Naive thymus-derived CD4-positive, alpha-beta T cell (primary cell): ENCODE measurements around the gene CENPT. TPM values are rescaled to one million over a fixed set of nuclear protein-coding genes. Genes with fewer than 3 reads are reported as not detected.

Experiments used
- ATAC-seq: fragments of 150-1000 bp; cut with Tn5 transposase; 2 replicates; pipeline ENCODE4 v1.10.0; 2021; ENCODE audit warnings: mild to moderate bottlenecking, moderate library complexity
- CTCF ChIA-PET: fragments of 350-600 bp; sonication (Branson Sonifier 250); formaldehyde crosslinking; loops from one replicate; lab custom pipeline; 2021; ENCODE audit warnings: antibody characterized with exemption; lab: Charles Lee
- POLR2A ChIA-PET: fragments of 350-600 bp; sonication (Branson Sonifier 250); formaldehyde crosslinking; loops from one replicate; lab custom pipeline; 2021; ENCODE audit warnings: antibody characterized with exemption, inconsistent platforms; lab: Charles Lee
- DNase-seq, 9 donors: peaks; one replicate each; pipeline versions ENCODE4 v3.0.0 to v3.0.0-alpha.2; 2020 to 2022; ENCODE audit warnings: mixed read lengths in 1 of 9
- H3K27ac ChIP-seq: one replicate; pipeline ENCODE4 v1.7.0; 2013; ENCODE audit warnings: mild to moderate bottlenecking, low read depth, low read length, moderate library complexity
- H3K27me3 ChIP-seq, 2 donors: one replicate each; pipeline ENCODE4 v1.7.0; 2013; ENCODE audit warnings: low read length in 2 of 2, mild to moderate bottlenecking in 2 of 2, moderate library complexity in 2 of 2; ENCODE audit not compliant: control insufficient read depth in 2 of 2, insufficient read depth in 2 of 2
- H3K36me3 ChIP-seq, 3 experiments: 1 replicate in 2 of 3; 2 replicates in 1 of 3; pipeline ENCODE4 v1.7.0; 2013; ENCODE audit warnings: low read length in 3 of 3, mild to moderate bottlenecking in 3 of 3, moderate library complexity in 1 of 3; ENCODE audit not compliant: insufficient read depth in 3 of 3, control insufficient read depth in 2 of 3
- H3K4me1 ChIP-seq, 2 donors: one replicate each; pipeline ENCODE4 v1.7.0; 2013; ENCODE audit warnings: low read length in 2 of 2, mild to moderate bottlenecking in 2 of 2, moderate library complexity in 1 of 2; ENCODE audit not compliant: control insufficient read depth in 2 of 2, insufficient read depth in 2 of 2
- H3K4me3 ChIP-seq: 2 replicates; pipeline ENCODE4 v1.7.0; 2013; ENCODE audit warnings: mild to moderate bottlenecking, low read length
- H3K9me3 ChIP-seq, 3 experiments: 1 replicate in 2 of 3; 2 replicates in 1 of 3; pipeline ENCODE4 v1.7.0; 2013; ENCODE audit warnings: low read length in 3 of 3; ENCODE audit not compliant: control insufficient read depth in 2 of 3
- H3K27ac Mint-ChIP-seq, 9 donors: one replicate each; pipeline ENCODE4 v1.8.0; 2020 to 2022; ENCODE audit warnings: mixed read lengths in 9 of 9, mild to moderate bottlenecking in 8 of 9, moderate library complexity in 5 of 9, inconsistent platforms in 2 of 9
- H3K27me3 Mint-ChIP-seq, 5 donors: one replicate each; pipeline ENCODE4 v1.8.0; 2021 to 2022; ENCODE audit warnings: mixed read lengths in 5 of 5, mild to moderate bottlenecking in 1 of 5
- H3K36me3 Mint-ChIP-seq, 5 donors: one replicate each; pipeline ENCODE4 v1.8.0; 2020 to 2022; ENCODE audit warnings: mixed read lengths in 5 of 5, mild to moderate bottlenecking in 3 of 5, inconsistent platforms in 1 of 5
- H3K4me1 Mint-ChIP-seq, 7 donors: one replicate each; pipeline ENCODE4 v1.8.0; 2020 to 2022; ENCODE audit warnings: mixed read lengths in 7 of 7, mild to moderate bottlenecking in 3 of 7, inconsistent platforms in 1 of 7
- H3K4me3 Mint-ChIP-seq, 10 donors: one replicate each; pipeline ENCODE4 v1.8.0; 2020 to 2022; ENCODE audit warnings: mild to moderate bottlenecking in 10 of 10, mixed read lengths in 10 of 10, moderate library complexity in 6 of 10, inconsistent platforms in 2 of 10
- H3K9me3 Mint-ChIP-seq, 11 donors: one replicate each; pipeline ENCODE4 v1.8.0; 2020 to 2022; ENCODE audit warnings: mixed read lengths in 11 of 11, mild to moderate bottlenecking in 4 of 11, inconsistent platforms in 1 of 11, moderate library complexity in 1 of 11
- intact Hi-C, 2 donors: fragments of 100-400 bp; cut with micrococcal nuclease; formaldehyde crosslinking; loops; one replicate each; pipeline ENCODE4 v1.15.1; 2023
- polyA plus RNA-seq, 2 donors: library from polyadenylated mRNA; unstranded; fragments of 300-500 nt; fragmentation: Illumina TruSeq; gene quantifications; one replicate each; pipeline ENCODE4 v1.2.3, GENCODE V29; 2021
- total RNA-seq, 6 experiments: library from RNA in 5 of 6; stranded (reverse) in 5 of 6; gene quantifications; 1 replicate in 5 of 6; 2 replicates in 1 of 6; pipeline ENCODE4 v1.2.3 and lab custom pipeline; 2021 to 2026

CENPT gene
- total and polyA plus RNA-seq, 7 experiments from 2014 or later, result 11.8 to 128 (median 81.3) TPM

- Histone ChIP-seq H3K27me3 (no peaks in the 10 kb centered on the region), H3K36me3 (no peaks in the 10 kb centered on the region), H3K4me3 (no peak overlapping the region), H3K4me1 (peaks cover 4 to 23% of the 10 kb centered on the region in 2 donors), H3K27ac (no peak overlapping the region), H3K9me3 (no peaks in the 10 kb centered on the region)
- peaks cover 0 to 12% (median 8%) of the 10 kb centered on the region in 5 donors for H3K36me3 Mint-ChIP-seq
- no peaks in the 10 kb centered on the region for H3K9me3 Mint-ChIP-seq
- H3K4me3 Mint-ChIP-seq, result no peak overlapping the region
- peaks cover 28 to 46% (median 40%) of the 10 kb centered on the region in 7 donors for H3K4me1 Mint-ChIP-seq
- H3K27me3 Mint-ChIP-seq, result no peaks in the 10 kb centered on the region
- H3K27ac Mint-ChIP-seq, result peak overlapping the region in 5 of 9 donors; percentile 36 to 82 (median 57)
- ChIA-PET POLR2A (interaction anchor here (0.7 kb wide), 1 partner anchor 1255 kb away, joined by 3 read pairs; no protein-coding TSS in a partner anchor), CTCF (no interaction called here)
- intact Hi-C loops, result no loop called here
- DNase-seq (no peak), ATAC-seq (no peak)
These were observed 64.7 kb downstream of the CENPT start for GRCh38 chr16:67782567-67783352.

DNA sequence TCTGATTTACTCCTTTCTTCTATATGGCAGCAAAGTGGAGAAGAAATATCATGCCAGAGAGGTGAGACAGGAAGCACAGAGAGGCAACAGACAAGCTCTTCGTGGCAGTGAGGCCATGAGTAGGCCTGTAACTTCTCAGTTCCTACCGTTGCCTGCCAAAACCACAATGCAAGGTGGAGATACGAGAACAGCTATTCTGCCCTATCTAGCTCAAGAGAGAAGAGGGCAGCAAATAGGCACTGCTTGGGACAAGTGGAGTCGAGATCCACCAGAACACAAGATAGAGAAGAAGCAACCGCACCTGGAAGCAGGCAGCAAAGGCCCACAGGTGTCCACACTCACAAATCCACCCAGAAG, 66.0 kb downstream of the CENPT start:
- Mint-ChIP-seq H3K27me3 (no peaks in the 10 kb centered on the region), H3K4me3 (peak overlapping the region in 8 of 10 donors; percentile 35 to 73 (median 42)), H3K27ac (peak overlapping the region; percentile 85 to 95 (median 90)), H3K9me3 (no peaks in the 10 kb centered on the region), H3K36me3 (peaks cover 0 to 17% (median 4%) of the 10 kb centered on the region in 5 donors), H3K4me1 (peaks cover 28 to 49% (median 40%) of the 10 kb centered on the region in 7 donors)
- H3K4me1 ChIP-seq, result peaks cover 4 to 23% of the 10 kb centered on the region in 2 donors
- no peaks in the 10 kb centered on the region for H3K27me3 ChIP-seq
- no peaks in the 10 kb centered on the region for H3K36me3 ChIP-seq
- ATAC-seq (peak; percentile 69), DNase-seq (peak in 6 of 9 donors; percentile 10 to 52 (median 36))
- H3K9me3 ChIP-seq, result no peaks in the 10 kb centered on the region
- ChIA-PET CTCF (interaction anchor here (1.5 kb wide), 1 partner anchor 21 kb away, joined by 5 read pairs; no protein-coding TSS in a partner anchor), POLR2A (interaction anchor here (0.8 to 1.7 kb wide), 5 partner anchors 11 to 64 kb away, joined by 3 to 8 read pairs (median 3); partner anchors contain the start of gene GFOD2)
- peak overlapping the region; percentile 66 for H3K27ac ChIP-seq
- no peak overlapping the region for H3K4me3 ChIP-seq
- intact Hi-C loops, result no loop called here

DNA sequence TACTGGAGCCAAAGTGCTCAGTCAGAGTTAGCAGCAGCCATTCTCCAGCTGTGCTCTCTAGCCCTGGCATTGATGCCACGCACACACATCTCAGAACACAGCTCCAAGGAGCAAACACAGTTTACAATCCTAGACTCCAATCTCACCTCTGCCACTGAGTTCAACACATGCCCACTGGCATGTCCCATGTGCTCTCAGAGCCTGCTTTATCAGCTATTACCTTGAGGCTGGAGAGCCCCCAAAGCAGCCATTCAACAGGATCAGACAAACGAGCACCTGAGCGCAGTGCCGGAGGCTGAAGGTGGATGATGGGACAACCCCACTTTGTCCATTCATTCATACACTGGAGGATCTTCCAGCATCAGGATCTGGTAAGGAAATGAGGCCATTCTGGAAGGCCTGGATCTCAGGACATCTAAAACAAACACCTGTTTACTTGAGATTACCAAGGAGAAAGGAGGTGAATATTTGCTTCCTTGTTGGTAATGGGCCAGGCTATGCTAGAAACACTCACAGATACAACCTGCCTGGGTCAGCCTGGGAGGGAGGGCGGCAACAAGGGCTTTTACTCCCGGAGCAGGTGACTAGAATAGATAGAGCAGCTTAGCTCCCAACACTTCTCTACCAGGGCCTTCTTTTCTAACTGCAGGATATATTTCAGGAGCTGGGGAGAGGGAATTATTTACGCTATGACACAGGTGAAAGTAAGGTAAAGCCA, 66.5 kb downstream of the CENPT start:
- Histone ChIP-seq H3K4me1 (peaks cover 4 to 23% of the 10 kb centered on the region in 2 donors), H3K9me3 (no peaks in the 10 kb centered on the region), H3K4me3 (no peak overlapping the region), H3K36me3 (no peaks in the 10 kb centered on the region), H3K27me3 (no peaks in the 10 kb centered on the region), H3K27ac (peak overlapping the region; percentile 66)
- intact Hi-C loops, result no loop called here
- POLR2A ChIA-PET, result interaction anchor here (0.8 to 1.7 kb wide), 5 partner anchors 10 to 64 kb away, joined by 3 to 8 read pairs (median 3); partner anchors contain the start of gene GFOD2
- Mint-ChIP-seq H3K9me3 (no peaks in the 10 kb centered on the region), H3K4me3 (peak overlapping the region in 7 of 10 donors; percentile 35 to 73 (median 46)), H3K27ac (peak overlapping the region; percentile 85 to 95 (median 90)), H3K36me3 (peaks cover 0 to 14% (median 4%) of the 10 kb centered on the region in 5 donors), H3K4me1 (peaks cover 28 to 49% (median 40%) of the 10 kb centered on the region in 7 donors), H3K27me3 (no peaks in the 10 kb centered on the region)
- ATAC-seq, result no peak
- DNase-seq, result no peak
- CTCF ChIA-PET, result interaction anchor here (0.7 to 1.6 kb wide), 5 partner anchors 12 to 36 kb away, joined by 3 to 5 read pairs (median 3); no protein-coding TSS in a partner anchor

DNA sequence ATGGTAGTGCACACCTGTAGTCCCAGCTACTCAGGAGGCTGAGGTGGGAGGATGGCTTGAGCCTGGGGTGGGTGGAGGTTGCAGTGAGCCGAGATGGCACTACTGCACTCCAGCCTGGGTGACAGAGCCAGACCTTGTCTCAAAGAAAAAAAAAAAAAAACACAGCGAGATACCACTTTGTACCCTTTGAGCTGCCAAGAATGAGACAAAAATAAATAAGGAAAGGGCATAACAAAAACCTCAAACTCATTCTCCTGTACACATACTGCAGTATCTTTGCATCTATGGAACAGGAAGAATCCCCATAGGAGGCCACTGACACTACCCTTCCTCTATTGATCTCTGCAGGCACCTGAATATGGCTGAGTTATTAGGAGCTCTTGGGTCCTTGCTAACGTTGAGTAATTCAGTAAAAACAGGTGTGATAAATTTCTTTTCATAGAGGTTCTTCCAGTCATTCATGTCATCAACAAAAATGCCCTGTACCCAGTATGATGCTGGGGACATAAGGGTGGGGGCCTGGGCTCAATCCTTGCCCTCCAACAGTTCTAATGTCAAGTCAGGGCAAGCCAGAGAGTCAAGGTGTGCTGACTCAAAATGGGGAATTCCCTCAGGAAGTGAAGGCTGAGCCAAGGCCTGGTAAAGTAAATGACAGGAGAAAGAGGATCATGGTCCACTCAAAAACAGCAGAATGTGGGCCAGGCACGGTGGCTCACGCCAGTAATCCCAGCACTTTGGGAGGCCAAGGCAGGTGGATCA, 68.1 kb downstream of the CENPT start:
- Histone ChIP-seq H3K36me3 (no peaks in the 10 kb centered on the region), H3K4me3 (no peak overlapping the region), H3K9me3 (no peaks in the 10 kb centered on the region), H3K27me3 (no peaks in the 10 kb centered on the region), H3K4me1 (peaks cover 4 to 23% of the 10 kb centered on the region in 2 donors), H3K27ac (no peak overlapping the region)
- CTCF ChIA-PET, result interaction anchor here (1.0 to 1.6 kb wide), 2 partner anchors 14 to 37 kb away, joined by 3 to 5 read pairs; no protein-coding TSS in a partner anchor
- H3K36me3 Mint-ChIP-seq, result peaks cover 0 to 14% (median 8%) of the 10 kb centered on the region in 5 donors
- ATAC-seq, result no peak
- H3K9me3 Mint-ChIP-seq, result no peaks in the 10 kb centered on the region
- no peaks in the 10 kb centered on the region for H3K27me3 Mint-ChIP-seq
- no peak overlapping the region for H3K4me3 Mint-ChIP-seq
- H3K27ac Mint-ChIP-seq, result peak overlapping the region in 7 of 9 donors; percentile 8 to 92 (median 35)
- intact Hi-C loops, result no loop called here
- H3K4me1 Mint-ChIP-seq, result peaks cover 30 to 54% (median 47%) of the 10 kb centered on the region in 7 donors
- no peak for DNase-seq
- POLR2A ChIA-PET, result no interaction called here

Other genes with a start within 250 kb of the CENPT start
- 100 to 1,000 TPM; 140 to 245 (median 215) TPM for gene CARMIL2, start 202.5 kb downstream of the CENPT start, total RNA-seq
- 10 to 100 TPM; 12.7 to 28.7 TPM for gene CARMIL2, start 202.5 kb downstream of the CENPT start, polyA plus RNA-seq
- 10 to 100 TPM; 29.3 to 44.1 (median 34.4) TPM for gene ACD, start 187.4 kb downstream of the CENPT start, total RNA-seq
- 10 to 100 TPM; 25.4 to 33.2 TPM for gene ACD, start 187.4 kb downstream of the CENPT start, polyA plus RNA-seq
- 10 to 100 TPM in 1 of 5 experiments, 1 to 10 TPM in 4; 4.5 to 11.2 (median 4.7) TPM for gene PARD6A, start 186.7 kb downstream of the CENPT start, total RNA-seq
- gene PARD6A, start 186.7 kb downstream of the CENPT start, polyA plus RNA-seq, result 10 to 100 TPM in 1 of 2 donors, 1 to 10 TPM in 1; 9.3 to 15.1 TPM
- 1 to 10 TPM; 4.9 to 8.3 (median 7.8) TPM for gene ENKD1, start 180.9 kb downstream of the CENPT start, total RNA-seq
- 1 to 10 TPM; 1.1 to 2.5 TPM for gene ENKD1, start 180.9 kb downstream of the CENPT start, polyA plus RNA-seq
- 1 to 10 TPM; 4.3 to 6.4 (median 4.7) TPM for gene C16orf86, start 180.9 kb downstream of the CENPT start, total RNA-seq
- 1 to 10 TPM; 3.5 to 5.7 TPM for gene C16orf86, start 180.9 kb downstream of the CENPT start, polyA plus RNA-seq
- gene GFOD2, start 128.4 kb downstream of the CENPT start, total RNA-seq, result 10 to 100 TPM in 3 of 5 experiments, 1 to 10 TPM in 2; 6.3 to 13.4 (median 11.4) TPM
- 10 to 100 TPM in 1 of 2 donors, 1 to 10 TPM in 1; 4.6 to 14.6 TPM for gene GFOD2, start 128.4 kb downstream of the CENPT start, polyA plus RNA-seq
- 10 to 100 TPM; 22.3 to 26.6 (median 24.7) TPM for gene RANBP10, start 41.1 kb downstream of the CENPT start, total RNA-seq
- 10 to 100 TPM in 1 of 2 donors, 1 to 10 TPM in 1; 9.3 to 13.5 TPM for gene RANBP10, start 41.1 kb downstream of the CENPT start, polyA plus RNA-seq
- gene TSNAXIP1, start 40.8 kb downstream of the CENPT start, total RNA-seq, result 1 to 10 TPM in 1 of 5 experiments, under 1 TPM in 4; 0.24 to 1.1 (median 0.54) TPM
- gene TSNAXIP1, start 40.8 kb downstream of the CENPT start, polyA plus RNA-seq, result not detected
- gene THAP11, start 5.4 kb downstream of the CENPT start, total RNA-seq, result 10 to 100 TPM; 29.0 to 62.7 (median 44.6) TPM
- 100 to 1,000 TPM; 134 to 204 TPM for gene THAP11, start 5.4 kb downstream of the CENPT start, polyA plus RNA-seq
- 100 to 1,000 TPM in 1 of 5 experiments, 10 to 100 TPM in 4; 34.7 to 125 (median 40.4) TPM for gene NUTF2, start 760 bp downstream of the CENPT start, total RNA-seq
- 100 to 1,000 TPM in 1 of 2 donors, 10 to 100 TPM in 1; 98.0 to 118 TPM for gene NUTF2, start 760 bp downstream of the CENPT start, polyA plus RNA-seq
- 100 to 1,000 TPM; 103 to 166 (median 122) TPM for gene EDC4, start 25.4 kb upstream of the CENPT start, total RNA-seq
- gene EDC4, start 25.4 kb upstream of the CENPT start, polyA plus RNA-seq, result 10 to 100 TPM; 34.8 to 52.4 TPM
- 1 to 10 TPM; 1.1 to 6.4 (median 3.2) TPM for gene NRN1L, start 37.2 kb upstream of the CENPT start, total RNA-seq
- not detected for gene NRN1L, start 37.2 kb upstream of the CENPT start, polyA plus RNA-seq
- gene PSKH1, start 45.6 kb upstream of the CENPT start, total RNA-seq, result 10 to 100 TPM; 18.0 to 28.5 (median 23.3) TPM
- gene PSKH1, start 45.6 kb upstream of the CENPT start, polyA plus RNA-seq, result 10 to 100 TPM; 20.7 to 34.0 TPM
- gene CTRL, start 84.2 kb upstream of the CENPT start, total RNA-seq, result 10 to 100 TPM in 2 of 5 experiments, 1 to 10 TPM in 3; 7.9 to 15.1 (median 9.3) TPM
- 1 to 10 TPM; 1.3 to 2.5 TPM for gene CTRL, start 84.2 kb upstream of the CENPT start, polyA plus RNA-seq
- gene PSMB10, start 89.2 kb upstream of the CENPT start, total RNA-seq, result 100 to 1,000 TPM; 101 to 370 (median 142) TPM
- gene PSMB10, start 89.2 kb upstream of the CENPT start, polyA plus RNA-seq, result 100 to 1,000 TPM; 522 to 542 TPM
- 10 to 100 TPM in 4 of 5 experiments, 1 to 10 TPM in 1; 9.4 to 23.6 (median 19.6) TPM for gene LCAT, start 96.4 kb upstream of the CENPT start, total RNA-seq
- 1 to 10 TPM in 1 of 2 donors, under 1 TPM in 1; 0.33 to 1.5 TPM for gene LCAT, start 96.4 kb upstream of the CENPT start, polyA plus RNA-seq
- 10 to 100 TPM; 22.8 to 44.4 (median 31.3) TPM for gene SLC12A4, start 120.9 kb upstream of the CENPT start, total RNA-seq
- 1 to 10 TPM; 3.8 to 8.0 TPM for gene SLC12A4, start 120.9 kb upstream of the CENPT start, polyA plus RNA-seq
- gene DPEP3, start 132.8 kb upstream of the CENPT start, total RNA-seq, result 1 to 10 TPM in 4 of 5 experiments, under 1 TPM in 1; 0.10 to 2.3 (median 1.6) TPM
- under 1 TPM; 0.37 to 0.44 TPM for gene DPEP3, start 132.8 kb upstream of the CENPT start, polyA plus RNA-seq
- 100 to 1,000 TPM in 2 of 5 experiments, 10 to 100 TPM in 3; 26.7 to 159 (median 85.1) TPM for gene DPEP2, start 151.8 kb upstream of the CENPT start, total RNA-seq
- gene DPEP2, start 151.8 kb upstream of the CENPT start, polyA plus RNA-seq, result 10 to 100 TPM; 54.3 to 57.7 TPM
- not detected for gene DPEP2NB, start 168.2 kb upstream of the CENPT start, total RNA-seq
- not detected for gene DPEP2NB, start 168.2 kb upstream of the CENPT start, polyA plus RNA-seq
- gene DDX28, start 175.5 kb upstream of the CENPT start, total RNA-seq, result 10 to 100 TPM; 15.5 to 19.9 (median 19.1) TPM
- gene DDX28, start 175.5 kb upstream of the CENPT start, polyA plus RNA-seq, result 10 to 100 TPM; 52.1 to 67.7 TPM
- gene DUS2, start 175.6 kb upstream of the CENPT start, total RNA-seq, result 10 to 100 TPM; 13.6 to 25.9 (median 18.3) TPM
- 10 to 100 TPM in 1 of 2 donors, 1 to 10 TPM in 1; 8.7 to 13.7 TPM for gene DUS2, start 175.6 kb upstream of the CENPT start, polyA plus RNA-seq
- 100 to 1,000 TPM; 120 to 151 (median 147) TPM for gene NFATC3, start 237.7 kb upstream of the CENPT start, total RNA-seq
- gene NFATC3, start 237.7 kb upstream of the CENPT start, polyA plus RNA-seq, result 100 to 1,000 TPM in 1 of 2 donors, 10 to 100 TPM in 1; 75.8 to 109 TPM